GM12892 (cell line): Measurements from ENCODE around the gene ADGRD2.

ENCODE experiments used
- POLR2A ChIP-seq: IDR thresholded peaks from 2 replicates; pipeline ENCODE4 v1.6.1; 2011; ENCODE audit warnings: low read depth, low read length, control low read depth
- POLR2AphosphoS5 ChIP-seq: IDR thresholded peaks from 2 replicates; pipeline ENCODE4 v1.6.1; 2011; ENCODE audit warnings: low read depth, low read length, control low read depth
- TAF1 ChIP-seq: IDR thresholded peaks from 2 replicates; pipeline ENCODE4 v1.6.1; 2011; ENCODE audit warnings: low read depth, mild to moderate bottlenecking, control low read depth, low read length, borderline replicate concordance

DNA sequence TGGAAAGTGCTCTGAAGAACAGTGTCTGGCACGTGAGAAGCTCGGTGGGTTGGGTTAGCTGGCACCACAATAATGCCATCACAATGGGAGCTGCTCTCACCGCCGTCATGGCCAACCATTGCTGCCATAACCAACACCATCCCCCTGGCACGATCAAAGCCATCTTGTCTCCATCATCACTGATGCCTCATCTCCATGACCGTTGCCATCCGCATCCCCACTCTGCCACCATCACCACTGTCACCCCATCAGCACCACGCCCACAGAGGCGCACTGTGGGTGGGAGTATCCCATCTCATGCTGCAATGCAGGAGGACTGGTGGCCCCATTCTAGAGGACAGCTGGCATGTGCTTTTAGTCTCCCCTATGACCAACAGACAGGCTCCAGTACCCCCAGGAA, 33.2 kb downstream of the ADGRD2 start:
- TF ChIP-seq POLR2AphosphoS5 (no peak), POLR2A (no peak), TAF1 (no peak)
